Nucleus accumbens (tissue), 56 donors: ENCODE results near the gene ATP6V0A1.

Source experiments
- DNase-seq, 56 donors: peaks; one replicate each; lab custom pipeline; 2025; lab: John Stamatoyannopoulos, UW

Gene ATP6V0A1

DNA sequence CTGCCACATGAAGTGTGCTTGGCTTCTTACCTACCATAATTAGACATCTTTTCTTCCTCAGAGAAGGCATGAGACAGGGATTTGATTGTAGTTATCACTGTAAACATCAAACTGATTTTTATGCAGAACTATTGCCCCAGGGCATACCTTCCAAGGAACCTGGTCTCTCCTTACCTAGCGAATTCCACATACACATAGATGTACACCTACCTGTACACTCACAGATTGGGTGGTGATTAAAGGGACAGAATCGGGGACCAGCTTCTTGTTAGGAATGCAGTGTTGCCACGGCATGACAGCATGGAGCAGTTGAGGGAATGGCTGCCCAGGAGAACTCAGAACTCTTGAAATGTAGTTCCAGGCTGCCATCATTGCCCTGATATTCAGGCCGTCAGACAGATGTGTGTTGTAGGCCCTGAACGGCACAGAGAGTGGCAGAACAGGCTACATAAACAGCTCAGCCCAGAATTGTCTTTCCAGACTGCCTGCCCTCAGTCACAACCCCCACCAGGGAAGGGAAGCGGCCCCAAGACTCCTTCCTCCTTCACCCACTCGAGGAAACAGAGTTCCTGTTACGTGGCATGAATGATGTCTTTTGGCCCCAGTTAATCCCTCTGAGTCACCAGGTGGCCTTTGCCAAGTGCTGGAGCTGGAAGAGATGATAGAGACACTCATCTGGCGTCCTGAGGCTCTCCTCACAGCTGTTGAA, 59.5 kb downstream of the ATP6V0A1 start:
- DNase-seq, result peak in 22 of 56 donors; percentile 3 to 54 (median 21)

DNA sequence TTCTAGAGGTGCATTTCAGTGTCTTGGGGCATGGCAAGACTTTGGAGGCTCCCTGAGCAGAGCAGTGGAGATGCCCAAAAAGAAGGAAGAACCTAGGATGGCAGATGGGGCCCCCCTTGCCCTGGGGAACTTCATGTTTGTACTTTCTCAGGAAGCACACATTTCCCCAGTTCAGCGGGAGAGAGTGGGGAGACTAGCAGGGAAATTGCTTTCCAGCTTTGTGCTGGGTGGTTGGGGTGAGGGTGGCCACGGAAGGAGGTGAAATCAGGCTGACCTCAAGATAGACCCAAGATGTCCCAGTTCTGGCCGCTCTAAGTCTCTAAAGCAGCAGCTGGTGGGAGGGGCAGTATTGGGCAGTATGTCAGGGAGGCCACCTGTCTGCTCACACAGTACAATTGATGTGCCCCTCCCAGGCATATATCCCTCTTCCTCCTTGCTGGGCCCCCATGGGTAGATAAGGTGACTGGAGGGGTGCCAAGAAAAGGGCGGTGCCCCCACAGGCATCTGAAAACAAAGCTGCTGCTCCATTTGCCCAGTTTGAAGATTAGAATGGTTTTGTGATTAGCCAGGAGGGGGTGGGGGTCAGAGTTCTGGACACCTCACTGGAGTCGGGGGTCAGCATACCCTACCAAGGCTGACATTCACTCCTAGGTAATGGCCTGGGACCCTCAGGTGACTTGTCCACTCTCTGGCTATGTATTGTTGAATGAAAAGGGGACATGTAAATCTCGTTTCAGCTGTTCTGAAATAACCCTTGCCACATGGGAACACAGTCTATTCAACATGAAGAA, 60.3 kb downstream of the ATP6V0A1 start:
- DNase-seq, result peak in 2 of 56 donors; percentile 23 to 24

DNA sequence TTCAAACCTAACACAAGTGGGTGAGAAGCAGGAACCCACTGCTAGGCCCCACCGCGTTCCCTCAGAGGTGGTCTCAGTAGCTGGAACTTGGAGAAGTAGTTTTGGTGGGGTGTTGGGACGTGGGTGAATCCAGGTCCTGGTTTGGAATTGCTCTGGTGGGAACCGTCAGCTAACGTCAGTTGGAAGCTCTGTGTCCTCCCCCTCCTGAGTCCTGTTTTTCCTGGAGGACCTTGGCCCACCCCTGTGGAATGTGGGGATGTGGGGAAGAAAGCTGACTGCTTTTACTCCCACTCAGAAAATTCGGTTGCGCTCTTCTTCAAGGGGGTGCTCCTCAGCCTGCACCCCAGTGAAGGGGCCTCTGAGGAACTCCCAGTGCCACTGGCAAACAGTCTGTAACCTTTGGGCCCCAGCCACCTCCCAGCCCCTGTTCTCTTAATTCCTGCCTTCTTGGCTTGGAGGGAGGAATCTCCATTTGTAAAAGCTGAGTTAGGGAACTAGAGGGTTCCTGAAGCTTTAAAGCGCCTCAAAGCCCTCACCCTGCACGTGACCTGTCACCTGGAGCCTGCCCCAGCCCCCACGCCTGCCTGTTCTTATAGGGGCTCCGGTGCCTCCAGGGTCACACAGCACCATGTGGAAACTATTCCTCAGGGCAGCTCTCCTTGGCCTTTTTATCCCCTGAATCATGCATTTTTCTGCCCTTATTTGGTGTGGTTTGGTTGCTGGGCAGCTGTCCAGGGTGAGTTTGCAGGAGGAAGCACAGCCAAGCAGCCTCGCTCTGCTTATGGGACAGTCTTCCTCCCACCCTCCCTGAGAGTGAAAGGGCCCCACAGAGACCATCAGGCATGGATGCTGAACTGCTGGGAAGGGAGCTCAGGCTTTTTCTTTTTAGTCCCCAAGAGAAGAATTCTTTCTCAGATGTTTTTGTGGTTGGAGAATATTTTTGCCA, 61.1 kb downstream of the ATP6V0A1 start:
- peak in 50 of 56 donors; percentile 13 to 84 (median 52) for DNase-seq

DNA sequence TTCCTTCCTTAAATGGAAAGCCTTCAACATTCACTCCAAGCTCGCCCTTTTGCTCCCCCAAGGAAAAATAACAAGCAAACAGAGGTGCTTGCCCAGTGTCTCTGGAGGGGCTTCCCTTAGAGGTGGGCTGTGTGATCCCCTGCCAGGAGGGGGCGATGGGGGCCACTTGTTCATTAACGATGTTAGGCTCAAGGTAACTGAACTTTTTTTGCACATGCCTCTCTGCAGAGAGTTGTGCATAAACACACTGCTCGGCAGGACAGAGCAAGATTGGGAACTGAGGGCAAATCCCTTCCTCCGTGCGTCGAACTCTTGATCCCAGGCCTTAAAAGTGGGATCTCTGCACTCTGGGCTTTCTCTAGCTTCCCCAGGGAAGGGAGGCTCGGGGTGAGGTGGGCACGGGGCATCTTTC, 61.9 kb downstream of the ATP6V0A1 start:
- DNase-seq, result no peak

DNA sequence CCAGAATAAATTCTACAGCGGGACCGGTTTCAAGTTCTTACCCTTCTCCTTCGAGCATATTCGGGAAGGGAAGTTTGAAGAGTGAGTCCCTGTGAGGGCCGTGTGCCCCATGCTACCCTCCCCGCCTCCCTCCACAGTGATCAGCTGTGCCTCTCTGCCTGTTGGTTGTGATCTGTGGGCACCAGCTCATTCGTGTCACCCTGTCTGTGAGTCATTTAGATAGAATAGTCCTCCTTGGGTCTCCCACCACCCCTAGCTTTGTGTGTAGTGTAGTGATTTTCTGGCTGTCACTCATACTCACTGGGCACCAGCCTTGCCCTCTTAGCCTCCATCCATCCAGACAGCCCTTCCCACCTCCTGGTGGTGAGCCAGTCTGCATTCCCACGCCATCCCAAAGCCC, 62.4 kb downstream of the ATP6V0A1 start:
- DNase-seq, result no peak

DNA sequence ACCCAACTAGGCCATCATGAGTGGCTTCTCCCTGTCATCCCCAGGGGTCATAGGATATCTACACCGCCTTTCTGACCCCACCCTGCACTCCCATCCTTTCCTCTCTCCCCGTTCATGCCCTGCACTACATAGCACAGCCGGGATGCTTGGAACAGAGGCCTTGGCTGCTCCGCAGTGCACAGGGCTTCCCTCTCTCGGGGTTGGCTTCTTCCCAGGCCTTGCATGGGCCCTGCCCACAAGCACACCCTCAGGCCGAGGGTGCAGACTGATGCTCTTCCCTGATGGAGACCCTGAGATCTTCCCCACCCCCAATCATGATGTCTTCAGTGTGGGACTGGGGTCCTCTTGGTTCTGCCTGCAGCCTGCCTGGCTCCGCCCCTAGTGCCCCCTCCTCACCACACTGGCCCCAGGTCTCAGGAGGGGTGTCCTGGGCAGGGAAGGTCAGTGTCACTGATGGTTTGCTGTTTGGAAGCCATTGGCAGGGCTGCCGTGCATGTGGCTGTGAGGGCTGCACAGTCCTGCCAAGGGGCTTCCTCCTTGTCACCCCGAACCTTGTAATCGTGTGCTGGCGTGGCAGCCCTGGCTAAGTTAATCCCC, 63.1 kb downstream of the ATP6V0A1 start:
- DNase-seq, result no peak

DNA sequence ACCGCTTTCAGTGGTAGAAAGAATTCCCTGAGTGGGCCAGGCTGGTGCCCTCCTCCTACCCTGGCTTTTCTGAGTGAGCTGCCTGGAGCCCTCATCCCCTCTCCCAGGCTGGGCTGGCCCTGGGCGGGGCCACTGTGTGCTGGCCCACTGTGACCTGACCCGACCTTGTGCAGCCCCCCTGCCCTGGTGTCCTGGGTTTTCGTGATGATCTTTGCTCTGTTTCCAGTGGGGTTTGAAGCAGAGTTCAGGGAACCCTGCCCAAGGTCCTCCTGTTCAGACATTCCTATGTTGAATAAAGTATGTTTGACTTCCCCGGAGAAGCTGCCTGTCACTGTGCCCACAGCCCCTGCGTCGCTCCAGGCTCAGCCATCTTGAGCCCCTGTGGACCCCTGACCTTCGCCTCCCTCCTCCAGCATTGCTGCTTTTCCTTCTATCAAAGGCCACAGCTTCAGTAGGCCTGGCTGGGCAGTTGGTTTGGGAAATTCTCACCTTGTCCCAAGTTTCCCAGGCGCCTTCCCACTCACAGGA, 63.6 kb downstream of the ATP6V0A1 start:
- no peak for DNase-seq

DNA sequence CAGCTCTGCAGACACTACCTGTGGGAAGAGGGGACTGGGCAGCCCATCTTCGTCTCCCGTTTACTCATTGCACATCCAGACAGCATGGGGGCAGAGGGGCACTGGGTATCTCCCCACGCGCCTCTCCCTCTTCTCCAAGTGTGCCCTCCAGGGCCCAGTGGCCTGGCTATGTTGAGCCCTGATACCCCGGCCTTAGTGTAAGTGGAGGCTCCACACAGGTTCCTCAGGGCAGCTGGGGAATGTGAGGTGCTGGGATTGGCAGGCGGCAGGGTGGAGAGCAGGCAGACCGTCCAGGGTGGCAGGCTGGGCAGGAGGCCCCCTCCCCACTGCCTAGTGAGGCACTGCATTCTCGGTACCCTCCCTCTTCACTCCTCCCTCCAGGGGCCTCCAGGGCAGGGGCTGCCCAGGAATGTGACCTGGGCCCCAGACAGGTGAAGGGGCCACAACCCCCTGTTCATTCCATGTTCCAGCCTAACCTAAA, 64.2 kb downstream of the ATP6V0A1 start:
- no peak for DNase-seq

DNA sequence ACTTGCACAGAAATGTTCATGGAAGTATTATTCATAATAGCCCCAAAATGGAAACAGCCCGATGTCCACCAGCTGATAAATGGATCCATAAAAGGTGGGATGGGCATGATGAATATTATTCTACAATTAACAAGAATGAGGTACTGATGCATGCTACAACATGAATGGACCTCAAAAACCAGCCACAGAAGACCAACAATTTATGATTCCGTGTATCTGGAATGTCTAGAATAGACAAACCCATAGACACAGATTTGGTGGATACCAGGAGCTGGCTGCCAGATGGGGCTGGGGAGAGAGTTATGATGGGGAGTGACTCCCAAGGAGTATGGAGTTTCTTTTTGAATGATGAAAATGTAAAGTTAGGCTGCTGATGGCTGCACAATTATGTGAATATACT, 66.5 kb downstream of the ATP6V0A1 start:
- no peak for DNase-seq

DNA sequence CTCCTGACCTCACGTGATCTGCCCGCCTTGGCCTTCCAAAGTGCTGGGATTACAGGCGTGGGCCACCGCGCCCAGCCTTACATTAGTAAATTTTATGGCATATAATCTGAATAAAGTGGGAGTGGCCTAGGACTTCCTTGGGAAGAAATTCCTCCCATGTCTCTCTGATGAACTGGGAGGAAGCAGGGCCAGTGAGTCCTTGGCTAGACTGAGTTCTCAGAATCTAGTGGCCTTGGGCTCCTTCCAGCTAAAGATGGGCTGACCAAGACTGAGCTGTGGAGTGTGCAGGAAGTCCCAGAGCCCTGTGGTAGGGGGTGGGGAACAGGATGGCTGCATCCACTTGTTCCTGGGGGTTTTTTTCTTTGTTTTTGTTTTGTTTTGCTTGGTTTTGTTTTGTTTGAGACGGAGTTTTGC, 67.4 kb downstream of the ATP6V0A1 start:
- no peak for DNase-seq

DNA sequence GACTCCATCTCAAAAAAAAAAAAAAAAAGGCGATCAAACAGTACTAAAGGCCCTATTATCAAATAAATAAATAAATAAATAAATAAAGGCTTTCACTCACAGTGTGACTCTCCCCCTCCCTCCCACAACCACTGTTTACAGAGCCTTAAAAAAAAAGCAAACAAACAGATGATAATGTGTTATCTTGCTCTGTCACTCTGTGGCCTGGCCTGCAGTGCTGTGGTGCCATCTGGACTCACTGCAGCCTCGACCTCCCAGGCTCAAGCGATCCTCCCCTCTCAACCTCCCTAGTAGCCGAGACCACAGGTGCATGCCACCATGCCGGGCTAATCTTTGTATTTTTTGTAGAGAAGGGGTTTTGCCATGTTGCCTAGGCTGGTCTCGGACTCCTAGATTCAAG, 69.3 kb downstream of the ATP6V0A1 start:
- DNase-seq, result no peak

DNA sequence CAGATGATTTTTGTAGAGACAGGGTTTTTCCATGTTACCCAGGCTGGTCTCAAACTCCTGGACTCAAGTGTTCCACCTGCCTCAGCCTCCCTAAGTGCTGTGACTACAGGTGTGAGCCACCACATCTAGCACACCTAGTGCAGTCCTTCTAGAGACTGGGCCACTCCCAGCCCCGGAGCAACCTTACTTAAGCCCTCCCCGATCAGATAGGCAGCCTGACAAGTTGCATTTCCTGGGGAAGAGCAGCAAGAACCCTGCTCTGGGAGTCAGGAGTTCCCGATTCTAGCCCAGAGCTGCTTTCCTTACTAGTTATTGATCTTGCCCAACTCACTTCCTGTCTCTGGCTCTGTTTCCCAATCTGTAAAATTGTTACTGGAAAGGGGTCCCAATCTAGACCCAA, 70.4 kb downstream of the ATP6V0A1 start:
- DNase-seq, result no peak

DNA sequence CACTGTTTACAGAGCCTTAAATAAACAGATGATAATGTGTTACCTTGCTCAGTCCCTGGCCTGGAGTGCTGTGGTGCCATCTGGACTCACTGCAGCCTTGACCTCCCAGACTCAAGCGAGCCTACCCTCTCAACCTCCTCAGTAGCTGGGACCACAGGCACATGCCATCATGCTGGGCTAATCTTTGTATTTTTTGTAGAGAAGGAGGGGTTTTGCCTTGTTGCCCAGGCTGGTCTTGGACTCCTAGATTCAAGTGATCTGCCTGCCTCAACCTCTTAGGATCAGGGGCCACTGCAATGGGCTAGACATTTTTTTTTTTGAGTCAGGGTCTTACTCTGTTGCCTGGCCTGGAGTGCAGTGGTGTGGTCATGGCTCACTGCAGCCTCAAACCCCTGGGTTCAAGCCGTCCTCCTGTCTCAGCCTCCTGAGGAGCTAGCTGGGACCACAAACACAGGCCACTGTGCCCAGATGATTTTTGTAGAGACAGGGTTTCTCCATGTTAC, 72.3 kb downstream of the ATP6V0A1 start:
- no peak for DNase-seq

DNA sequence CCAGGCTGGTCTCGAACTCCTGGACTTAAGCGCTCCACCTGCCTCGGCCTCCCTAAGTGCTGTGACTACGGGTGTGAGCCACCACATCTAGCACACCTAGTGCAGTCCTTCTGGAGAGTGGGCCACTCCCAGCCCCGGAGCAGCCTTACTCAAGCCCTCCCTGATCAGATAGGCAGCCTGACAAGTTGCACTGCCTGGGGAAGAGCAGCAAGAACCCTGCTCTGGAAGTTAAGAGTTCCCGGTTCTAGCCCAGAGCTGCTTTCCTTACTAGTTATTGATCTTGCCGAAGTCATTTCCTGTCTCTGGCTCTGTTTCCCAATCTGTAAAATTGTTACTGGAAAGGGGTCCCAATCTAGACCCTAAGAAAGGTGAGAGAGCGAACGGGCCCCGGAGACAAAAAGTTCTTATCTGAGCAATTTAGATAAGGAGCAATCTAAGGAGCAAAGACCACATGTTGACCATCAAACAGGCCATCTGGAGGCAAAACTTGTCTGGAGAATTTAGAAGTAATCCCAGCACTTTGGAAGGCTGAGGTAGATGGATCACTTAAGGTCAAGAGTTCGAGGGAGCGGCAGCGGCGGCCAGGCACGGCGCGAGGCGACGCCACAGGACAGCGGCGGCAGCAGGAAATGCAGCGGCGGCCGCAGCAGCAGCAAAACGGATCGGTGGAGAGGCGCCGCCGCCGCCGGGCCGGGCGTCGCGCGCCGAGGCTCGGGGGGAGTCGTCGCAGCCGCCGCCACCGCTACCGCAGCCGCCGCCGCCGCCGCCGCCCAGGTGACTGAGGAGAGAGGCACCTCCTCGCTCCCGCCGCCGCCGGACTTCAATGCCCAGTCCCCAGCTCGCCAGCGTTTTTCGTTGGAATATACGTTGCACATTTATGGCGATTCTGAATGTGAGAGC, 73.0 kb downstream of the ATP6V0A1 start:
- peak in 39 of 56 donors; percentile 10 to 67 (median 36) for DNase-seq

DNA sequence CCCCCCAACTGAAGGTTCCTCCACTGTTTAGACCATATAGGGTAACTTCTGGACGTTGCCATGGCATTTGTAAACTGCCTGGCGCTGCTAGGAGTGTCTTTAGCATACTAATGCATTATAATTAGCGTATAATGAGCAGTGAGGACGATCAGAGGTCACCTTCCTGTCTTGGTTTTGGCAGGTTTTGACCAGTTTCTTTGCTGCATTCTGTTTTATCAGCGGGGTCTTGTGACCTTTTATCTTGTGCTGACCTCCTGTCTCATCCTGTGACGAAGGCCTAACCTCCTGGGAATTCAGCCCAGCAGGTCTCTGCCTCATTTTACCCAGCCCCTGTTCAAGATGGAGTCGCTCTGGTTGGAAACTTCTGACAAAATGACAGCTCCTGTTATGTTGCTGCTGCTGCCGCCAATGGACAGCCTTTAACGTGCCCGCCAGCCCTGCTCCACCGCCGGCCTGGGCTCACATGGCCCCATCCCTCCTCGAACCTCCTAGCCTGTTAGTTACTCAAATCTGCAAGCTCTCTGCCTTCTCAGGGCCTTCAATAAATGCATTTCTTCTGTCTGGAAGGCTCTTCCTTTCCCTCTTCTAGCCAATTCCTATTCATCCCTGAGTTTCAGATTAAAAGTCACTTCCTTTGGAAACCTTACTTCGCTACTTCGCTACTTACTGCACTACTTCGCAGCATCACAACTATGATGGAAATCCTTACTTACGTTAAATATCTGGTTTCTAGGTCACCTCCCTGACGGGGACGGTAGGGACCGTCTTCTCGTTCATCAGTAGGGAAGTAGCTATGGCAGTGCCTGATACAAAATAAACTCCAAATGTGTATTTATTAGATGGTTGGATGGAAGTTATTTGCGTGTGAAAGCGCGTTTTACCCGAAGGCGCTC, 76.7 kb downstream of the ATP6V0A1 start:
- DNase-seq, result peak in 7 of 56 donors; percentile 6 to 47 (median 22)

DNA sequence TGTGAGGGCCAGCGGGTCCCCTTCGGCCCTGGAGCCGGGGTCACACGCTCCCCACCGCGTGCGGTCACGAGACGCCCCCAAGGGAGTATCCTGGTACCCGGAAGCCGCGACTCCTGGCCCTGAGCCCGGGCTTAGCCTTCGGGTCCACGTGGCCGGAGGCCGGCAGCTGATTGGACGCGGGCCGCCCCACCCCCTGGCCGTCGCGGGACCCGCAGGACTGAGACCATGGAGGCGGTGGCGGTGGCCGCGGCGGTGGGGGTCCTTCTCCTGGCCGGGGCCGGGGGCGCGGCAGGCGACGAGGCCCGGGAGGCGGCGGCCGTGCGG, 77.3 kb downstream of the ATP6V0A1 start, which contains the start of gene NAGLU:
TSS of gene NAGLU (plus strand) at position 194 of the 324 bp plus-strand sequence. CDS start at position 226, 32 bp downstream.
- peak; percentile 37 to 98 (median 90) for DNase-seq

DNA sequence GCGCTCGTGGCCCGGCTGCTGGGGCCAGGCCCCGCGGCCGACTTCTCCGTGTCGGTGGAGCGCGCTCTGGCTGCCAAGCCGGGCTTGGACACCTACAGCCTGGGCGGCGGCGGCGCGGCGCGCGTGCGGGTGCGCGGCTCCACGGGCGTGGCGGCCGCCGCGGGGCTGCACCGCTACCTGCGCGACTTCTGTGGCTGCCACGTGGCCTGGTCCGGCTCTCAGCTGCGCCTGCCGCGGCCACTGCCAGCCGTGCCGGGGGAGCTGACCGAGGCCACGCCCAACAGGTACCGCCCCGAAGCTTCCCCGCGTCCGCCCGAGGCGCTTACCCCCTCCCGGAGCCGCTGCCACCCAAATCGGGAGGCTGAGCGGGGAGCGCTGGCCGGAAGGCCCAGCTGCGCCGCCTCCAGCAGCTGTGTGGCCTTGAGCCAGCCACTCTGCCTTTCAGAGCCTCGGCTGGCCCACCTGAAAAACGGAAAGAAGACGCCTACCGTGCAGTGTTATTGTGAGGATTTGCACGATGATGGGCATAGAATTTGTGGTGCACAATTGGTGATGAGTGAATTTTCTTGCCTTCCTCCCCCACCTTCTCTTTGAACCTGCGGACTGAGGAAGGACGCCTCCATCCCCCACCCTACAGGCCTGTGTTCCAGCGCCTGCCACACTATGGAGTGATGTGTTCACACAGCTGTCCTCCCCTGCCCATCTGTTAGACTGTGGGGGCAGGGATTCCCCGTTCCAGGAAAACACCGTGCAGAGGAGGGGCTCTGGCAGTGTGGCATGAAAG, 77.9 kb downstream of the ATP6V0A1 start:
- peak in 51 of 56 donors; percentile 34 to 84 (median 66) for DNase-seq
